ENCODE measurements around the gene FAU.

DNA sequence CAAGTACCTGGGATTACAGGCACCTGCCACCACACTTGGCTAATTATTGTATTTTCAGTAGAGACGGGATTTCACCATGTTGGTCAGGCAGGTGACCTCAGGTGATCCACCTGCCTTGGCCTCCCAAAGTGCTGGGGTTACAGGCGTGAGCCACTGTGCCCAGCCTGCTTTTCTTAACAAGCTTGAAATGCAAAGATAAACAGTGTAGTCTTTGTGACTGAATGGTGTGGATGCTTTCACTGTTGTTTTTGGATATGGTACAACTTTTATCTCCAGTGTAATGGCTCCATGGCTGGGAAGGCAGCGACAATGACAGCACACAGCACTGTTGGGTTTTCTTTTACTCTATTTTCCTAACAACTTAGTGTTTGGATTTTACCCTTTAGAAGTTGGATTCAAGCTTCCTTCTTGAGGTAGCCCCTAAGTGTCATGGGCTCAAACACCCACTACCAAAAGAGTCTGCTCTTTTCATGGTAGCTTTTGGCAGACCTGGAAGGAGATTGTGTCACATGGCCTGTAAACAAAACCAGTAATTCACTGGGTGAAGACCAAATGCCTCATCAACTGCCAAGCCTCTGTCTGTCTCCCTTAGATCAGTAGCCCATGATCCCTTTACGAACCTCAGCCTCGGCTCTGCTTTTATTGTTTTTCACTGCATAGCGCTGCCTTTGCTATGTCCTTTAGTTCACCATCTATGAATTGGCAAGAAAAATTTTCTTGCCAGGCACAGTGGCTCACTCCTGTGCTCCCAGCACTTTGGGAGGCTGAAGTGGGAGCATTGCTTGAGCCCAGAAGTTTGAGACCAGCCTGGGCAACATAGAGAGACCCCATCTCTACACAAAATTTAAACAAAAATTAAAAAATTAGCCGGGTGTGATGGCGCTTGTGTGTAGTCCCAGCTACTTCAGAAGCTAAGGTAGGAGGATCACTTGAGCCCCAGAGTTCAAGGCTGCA lies 19.5 kb downstream of the FAU start:
- TF ChIP-seq, protein P1, sequence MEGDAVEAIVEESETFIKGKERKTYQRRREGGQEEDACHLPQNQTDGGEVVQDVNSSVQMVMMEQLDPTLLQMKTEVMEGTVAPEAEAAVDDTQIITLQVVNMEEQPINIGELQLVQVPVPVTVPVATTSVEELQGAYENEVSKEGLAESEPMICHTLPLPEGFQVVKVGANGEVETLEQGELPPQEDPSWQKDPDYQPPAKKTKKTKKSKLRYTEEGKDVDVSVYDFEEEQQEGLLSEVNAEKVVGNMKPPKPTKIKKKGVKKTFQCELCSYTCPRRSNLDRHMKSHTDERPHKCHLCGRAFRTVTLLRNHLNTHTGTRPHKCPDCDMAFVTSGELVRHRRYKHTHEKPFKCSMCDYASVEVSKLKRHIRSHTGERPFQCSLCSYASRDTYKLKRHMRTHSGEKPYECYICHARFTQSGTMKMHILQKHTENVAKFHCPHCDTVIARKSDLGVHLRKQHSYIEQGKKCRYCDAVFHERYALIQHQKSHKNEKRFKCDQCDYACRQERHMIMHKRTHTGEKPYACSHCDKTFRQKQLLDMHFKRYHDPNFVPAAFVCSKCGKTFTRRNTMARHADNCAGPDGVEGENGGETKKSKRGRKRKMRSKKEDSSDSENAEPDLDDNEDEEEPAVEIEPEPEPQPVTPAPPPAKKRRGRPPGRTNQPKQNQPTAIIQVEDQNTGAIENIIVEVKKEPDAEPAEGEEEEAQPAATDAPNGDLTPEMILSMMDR (IDR thresholded peaks at IDR 0.05) = no peak
- TF ChIP-seq POLR2A (IDR thresholded peaks at IDR 0.05; ENCODE audit: low read depth) (no peak), EP300 (IDR thresholded peaks at IDR 0.05) (no peak), POLR2AphosphoS5 (IDR thresholded peaks at IDR 0.05) (no peak)

Measured in esophagus muscularis mucosa (tissue), 4 donors.